Measurements from ENCODE around the gene CHCHD4.

The CHCHD4 gene

GRCh38 chr3:14141144-14141543 is 16.5 kb upstream of the CHCHD4 start:
- no peak overlapping the region for H2AFZ ChIP-seq (ENCODE audit: low read depth, low read length, severe bottlenecking)
- H3F3A ChIP-seq (ENCODE audit: insufficient read depth) = no peaks in the 10 kb centered on the region
- no peaks in the 10 kb centered on the region for H3K36me3 ChIP-seq (ENCODE audit: low read length)
- H3K9me3 ChIP-seq (ENCODE audit: insufficient read depth, low read length) = no peaks in the 10 kb centered on the region
- no peak overlapping the region for H3K9ac ChIP-seq (ENCODE audit: low read length)
- no peak overlapping the region for H3K4me3 ChIP-seq (ENCODE audit: insufficient read depth, low read length, poor library complexity, severe bottlenecking)
- no peaks in the 10 kb centered on the region for H3K9me2 ChIP-seq (replicated peaks; ENCODE audit: insufficient read depth, low read length)
- H3K27me3 ChIP-seq (ENCODE audit: low read length) = no peaks in the 10 kb centered on the region
- no peak overlapping the region for H3K27ac ChIP-seq (ENCODE audit: low read depth, low read length)
- no peaks in the 10 kb centered on the region for H3K79me2 ChIP-seq (ENCODE audit: insufficient read depth, low read length)
- H4K20me1 ChIP-seq (ENCODE audit: low read depth, low read length) = no peaks in the 10 kb centered on the region
- TF ChIP-seq EZH2phosphoT487 (conservative IDR thresholded peaks at IDR 0.05; ENCODE audit: low read length) (no peak), CTCF (IDR thresholded peaks at IDR 0.05; ENCODE audit: insufficient read depth, low read length, poor library complexity, severe bottlenecking) (no peak)
- no peak overlapping the region for H3K4me2 ChIP-seq (ENCODE audit: low read depth, low read length, poor library complexity, severe bottlenecking)

DNA sequence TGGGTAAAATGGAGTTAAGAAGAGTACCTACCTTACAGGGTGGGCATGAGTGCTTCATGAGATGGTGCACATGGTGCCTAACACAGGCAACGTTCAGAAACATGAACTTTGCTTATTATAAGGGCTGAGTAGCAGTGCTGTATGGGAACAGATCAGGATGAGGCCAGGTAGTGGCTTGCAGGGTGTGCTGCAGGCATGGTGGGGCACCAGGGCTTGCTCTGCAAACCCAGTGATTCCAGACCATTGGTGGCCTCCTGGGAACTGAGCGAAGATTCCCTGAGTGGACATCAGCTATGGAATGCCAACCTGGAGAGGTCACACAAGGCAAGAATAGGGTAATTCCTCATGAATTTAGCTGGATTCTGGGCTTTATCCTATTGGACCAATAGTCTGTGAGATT is 16.0 kb upstream of the CHCHD4 start:
- no peak overlapping the region for H3K9ac ChIP-seq (ENCODE audit: low read length)
- no peak overlapping the region for H3K27ac ChIP-seq (ENCODE audit: low read depth, low read length)
- H3F3A ChIP-seq (ENCODE audit: insufficient read depth) = no peaks in the 10 kb centered on the region
- H3K36me3 ChIP-seq (ENCODE audit: low read length) = no peaks in the 10 kb centered on the region
- H3K4me2 ChIP-seq (ENCODE audit: low read depth, low read length, poor library complexity, severe bottlenecking) = no peak overlapping the region
- H3K4me3 ChIP-seq (ENCODE audit: insufficient read depth, low read length, poor library complexity, severe bottlenecking) = no peak overlapping the region
- H2AFZ ChIP-seq (ENCODE audit: low read depth, low read length, severe bottlenecking) = no peak overlapping the region
- H4K20me1 ChIP-seq (ENCODE audit: low read depth, low read length) = no peaks in the 10 kb centered on the region
- no peaks in the 10 kb centered on the region for H3K79me2 ChIP-seq (ENCODE audit: insufficient read depth, low read length)
- TF ChIP-seq EZH2phosphoT487 (conservative IDR thresholded peaks at IDR 0.05; ENCODE audit: low read length) (no peak), CTCF (IDR thresholded peaks at IDR 0.05; ENCODE audit: insufficient read depth, low read length, poor library complexity, severe bottlenecking) (no peak)
- H3K9me3 ChIP-seq (ENCODE audit: insufficient read depth, low read length) = no peaks in the 10 kb centered on the region
- no peaks in the 10 kb centered on the region for H3K27me3 ChIP-seq (ENCODE audit: low read length)
- H3K9me2 ChIP-seq (replicated peaks; ENCODE audit: insufficient read depth, low read length) = no peaks in the 10 kb centered on the region

DNA sequence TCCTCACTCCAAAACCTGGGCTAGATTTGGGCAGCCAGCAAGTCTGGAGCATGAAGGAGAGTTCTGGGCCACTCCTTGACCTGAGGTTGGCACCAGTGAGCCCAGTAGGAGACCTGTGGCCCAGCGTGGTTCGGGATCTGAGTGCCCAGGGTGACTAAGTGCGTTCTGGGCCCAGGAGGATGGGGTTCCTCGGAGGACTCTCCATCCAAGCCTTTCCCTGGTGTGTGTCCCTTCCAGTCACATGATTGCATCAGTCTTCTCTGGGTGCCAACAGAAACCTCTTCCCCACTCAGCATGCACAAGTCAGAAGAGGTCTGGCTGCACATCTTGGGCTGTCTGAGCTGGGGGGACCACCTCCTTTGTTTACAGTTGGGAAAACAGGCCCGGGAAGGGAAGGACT is 15.1 kb upstream of the CHCHD4 start:
- no peaks in the 10 kb centered on the region for H3K9me2 ChIP-seq (replicated peaks; ENCODE audit: insufficient read depth, low read length)
- no peak overlapping the region for H3K9ac ChIP-seq (ENCODE audit: low read length)
- no peaks in the 10 kb centered on the region for H3K27me3 ChIP-seq (ENCODE audit: low read length)
- H2AFZ ChIP-seq (ENCODE audit: low read depth, low read length, severe bottlenecking) = no peak overlapping the region
- H3K4me2 ChIP-seq (ENCODE audit: low read depth, low read length, poor library complexity, severe bottlenecking) = no peak overlapping the region
- no peak for TF ChIP-seq EZH2phosphoT487 (conservative IDR thresholded peaks at IDR 0.05; ENCODE audit: low read length)
- no peak for TF ChIP-seq CTCF (IDR thresholded peaks at IDR 0.05; ENCODE audit: insufficient read depth, low read length, poor library complexity, severe bottlenecking)
- no peaks in the 10 kb centered on the region for H3K36me3 ChIP-seq (ENCODE audit: low read length)
- H3F3A ChIP-seq (ENCODE audit: insufficient read depth) = no peaks in the 10 kb centered on the region
- no peaks in the 10 kb centered on the region for H3K9me3 ChIP-seq (ENCODE audit: insufficient read depth, low read length)
- H3K79me2 ChIP-seq (ENCODE audit: insufficient read depth, low read length) = no peaks in the 10 kb centered on the region
- H3K27ac ChIP-seq (ENCODE audit: low read depth, low read length) = no peak overlapping the region
- no peak overlapping the region for H3K4me3 ChIP-seq (ENCODE audit: insufficient read depth, low read length, poor library complexity, severe bottlenecking)
- no peaks in the 10 kb centered on the region for H4K20me1 ChIP-seq (ENCODE audit: low read depth, low read length)
